Measurements from ENCODE around the gene NOL11.

- TF ChIP-seq CTCF (IDR thresholded peaks at IDR 0.05): no peak
- TF ChIP-seq POLR2A (IDR thresholded peaks at IDR 0.05): no peak
Measured at GRCh38 chr17:67696853-67697498, 20.8 kb upstream of the NOL11 start.
